Mesendoderm (in vitro differentiated cells): ENCODE data around the gene PTPRM.

Experiments used
- DNase-seq: peaks from one replicate; pipeline ENCODE4 v3.0.0; 2013
- H2AK5ac ChIP-seq: 2 replicates; pipeline ENCODE4 v1.6.1; 2013; ENCODE audit warnings: low read length, inconsistent platforms
- H2BK120ac ChIP-seq: 2 replicates; pipeline ENCODE4 v1.6.1; 2013; ENCODE audit warnings: low read depth, mild to moderate bottlenecking, low read length, moderate library complexity, mixed read lengths
- H2BK15ac ChIP-seq: replicated peaks from 2 replicates; pipeline ENCODE4 v1.6.1; 2013; ENCODE audit warnings: low read depth, mild to moderate bottlenecking, moderate library complexity
- H2BK5ac ChIP-seq: 2 replicates; pipeline ENCODE4 v1.6.1; 2013; ENCODE audit warnings: low read length, inconsistent platforms
- H3K18ac ChIP-seq: 2 replicates; pipeline ENCODE4 v1.6.1; 2013; ENCODE audit warnings: mild to moderate bottlenecking, low read length, mixed read lengths
- H3K23ac ChIP-seq: one replicate; pipeline ENCODE4 v1.6.1; 2013; ENCODE audit warnings: low read length
- H3K27ac ChIP-seq: 2 replicates; pipeline ENCODE4 v1.5.1; 2013; ENCODE audit warnings: low read depth, mild to moderate bottlenecking, inconsistent platforms, low read length, moderate library complexity
- H3K27me3 ChIP-seq: 2 replicates; pipeline ENCODE4 v1.6.1; 2013; ENCODE audit warnings: low read length, control low read depth, mild to moderate bottlenecking, inconsistent platforms; ENCODE audit not compliant: insufficient read depth, poor library complexity
- H3K36me3 ChIP-seq: 2 replicates; pipeline ENCODE4 v1.6.1; 2013; ENCODE audit warnings: low read length, inconsistent platforms; ENCODE audit not compliant: control insufficient read depth, insufficient read depth
- H3K4ac ChIP-seq: one replicate; pipeline ENCODE4 v1.6.1; 2013; ENCODE audit warnings: low read depth, mild to moderate bottlenecking, low read length, moderate library complexity
- H3K4me1 ChIP-seq: 2 replicates; pipeline ENCODE4 v1.6.1; 2013; ENCODE audit warnings: low read depth, low read length, inconsistent platforms; ENCODE audit not compliant: control insufficient read depth
- H3K4me2 ChIP-seq: 2 replicates; pipeline ENCODE4 v1.6.1; 2013; ENCODE audit warnings: low read length
- H3K4me3 ChIP-seq: 2 replicates; pipeline ENCODE4 v1.5.1; 2013; ENCODE audit warnings: mild to moderate bottlenecking, low read length
- H3K56ac ChIP-seq: one replicate; pipeline ENCODE4 v1.6.1; 2013; ENCODE audit warnings: low read length
- H3K79me1 ChIP-seq: 2 replicates; pipeline ENCODE4 v1.6.1; 2013; ENCODE audit warnings: low read length, inconsistent platforms
- H3K79me2 ChIP-seq: 2 replicates; pipeline ENCODE4 v1.6.1; 2013; ENCODE audit warnings: mild to moderate bottlenecking, low read length; ENCODE audit not compliant: control insufficient read depth, insufficient read depth
- H3K9ac ChIP-seq: 2 replicates; pipeline ENCODE4 v1.6.1; 2013; ENCODE audit warnings: low read length, inconsistent platforms
- H4K5ac ChIP-seq: one replicate; pipeline ENCODE4 v1.6.1; 2013; ENCODE audit warnings: low read length
- H4K8ac ChIP-seq: one replicate; pipeline ENCODE4 v1.6.1; 2013; ENCODE audit warnings: low read depth, mild to moderate bottlenecking, control low read depth, low read length, moderate library complexity
- WGBS: extraction: QIAGEN DNeasy Blood & Tissue Kit; methylation state at CpG from one replicate; pipeline ENCODE4 v1.1.7; 2013; ENCODE audit warnings: low lambda C conversion rate, missing lambda C conversion rate; ENCODE audit not compliant: insufficient coverage; ENCODE audit errors: extremely low coverage; 5-methylcytosine and 5-hydroxymethylcytosine counted together

Gene PTPRM

DNA sequence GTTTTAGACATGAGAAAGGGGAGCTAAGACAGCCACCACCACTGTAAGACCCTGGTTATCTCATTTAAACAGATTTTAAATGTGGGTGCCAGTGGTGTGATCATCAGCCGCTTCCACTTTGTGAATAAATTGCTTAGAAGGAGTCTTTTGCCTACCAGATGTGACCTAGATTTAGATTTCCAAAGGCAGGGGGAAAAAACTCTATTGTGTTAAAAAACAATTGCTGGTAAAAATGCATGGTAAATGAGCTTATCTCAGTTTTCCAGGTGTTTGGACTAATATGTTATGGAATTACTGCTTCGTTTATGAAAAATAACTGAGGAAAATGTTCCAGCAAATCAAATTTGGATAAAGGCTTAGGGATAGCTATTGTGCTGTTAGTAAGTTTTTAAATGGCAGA lies 575.8 kb downstream of the PTPRM start:
- DNase-seq: no peak
- Histone ChIP-seq H3K4me2 (no peak overlapping the region), H3K4ac (no peak overlapping the region), H4K8ac (no peak overlapping the region), H3K56ac (no peak overlapping the region), H2BK120ac (no peak overlapping the region), H3K9ac (no peak overlapping the region), H2BK5ac (no peak overlapping the region), H3K23ac (no peak overlapping the region), H3K27ac (no peak overlapping the region), H3K4me3 (no peak overlapping the region), H3K4me1 (no peaks in the 10 kb centered on the region), H2BK15ac (no peak overlapping the region), H2AK5ac (no peak overlapping the region), H3K79me1 (no peaks in the 10 kb centered on the region), H3K18ac (no peak overlapping the region), H3K79me2 (no peaks in the 10 kb centered on the region), H3K27me3 (no peaks in the 10 kb centered on the region), H4K5ac (no peak overlapping the region), H3K36me3 (no peaks in the 10 kb centered on the region)
- no CpG with 5 or more reads among the region's 2 CpGs for WGBS

DNA sequence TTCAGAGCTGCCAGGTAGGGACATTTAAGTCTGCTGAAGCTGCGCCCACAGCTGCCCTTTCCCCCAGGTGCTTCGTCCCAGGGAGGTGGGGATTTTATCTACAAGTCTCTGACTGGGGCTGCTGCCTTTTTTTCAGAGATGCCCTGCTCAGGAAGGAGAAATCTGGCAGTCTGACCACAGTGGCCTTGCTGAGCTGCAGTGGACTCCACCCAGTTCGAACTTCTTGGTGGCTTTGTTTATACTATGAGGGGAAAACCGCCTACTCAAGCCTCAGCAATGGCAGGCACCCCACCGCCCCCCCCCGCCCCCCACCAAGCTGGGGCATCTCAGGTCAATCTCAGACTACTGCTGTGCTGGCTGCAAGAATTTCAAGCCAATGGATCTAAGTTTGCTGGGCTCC lies 584.1 kb downstream of the PTPRM start:
- no peak overlapping the region for H3K4me2 ChIP-seq
- no peak overlapping the region for H3K4ac ChIP-seq
- no peaks in the 10 kb centered on the region for H3K36me3 ChIP-seq
- H4K5ac ChIP-seq: no peak overlapping the region
- no peaks in the 10 kb centered on the region for H3K27me3 ChIP-seq
- no peaks in the 10 kb centered on the region for H3K4me1 ChIP-seq
- H3K4me3 ChIP-seq: no peak overlapping the region
- peak overlapping the region; percentile 10 for H3K56ac ChIP-seq
- H3K9ac ChIP-seq: no peak overlapping the region
- no peak overlapping the region for H2BK120ac ChIP-seq
- no peak overlapping the region for H2BK5ac ChIP-seq
- no peaks in the 10 kb centered on the region for H3K79me2 ChIP-seq
- no peak overlapping the region for H2BK15ac ChIP-seq
- H4K8ac ChIP-seq: peak overlapping the region; percentile 76
- no CpG with 5 or more reads among the region's 6 CpGs for WGBS
- DNase-seq: no peak
- H3K23ac ChIP-seq: no peak overlapping the region
- no peaks in the 10 kb centered on the region for H3K79me1 ChIP-seq
- no peak overlapping the region for H2AK5ac ChIP-seq
- no peak overlapping the region for H3K27ac ChIP-seq
- H3K18ac ChIP-seq: no peak overlapping the region

DNA sequence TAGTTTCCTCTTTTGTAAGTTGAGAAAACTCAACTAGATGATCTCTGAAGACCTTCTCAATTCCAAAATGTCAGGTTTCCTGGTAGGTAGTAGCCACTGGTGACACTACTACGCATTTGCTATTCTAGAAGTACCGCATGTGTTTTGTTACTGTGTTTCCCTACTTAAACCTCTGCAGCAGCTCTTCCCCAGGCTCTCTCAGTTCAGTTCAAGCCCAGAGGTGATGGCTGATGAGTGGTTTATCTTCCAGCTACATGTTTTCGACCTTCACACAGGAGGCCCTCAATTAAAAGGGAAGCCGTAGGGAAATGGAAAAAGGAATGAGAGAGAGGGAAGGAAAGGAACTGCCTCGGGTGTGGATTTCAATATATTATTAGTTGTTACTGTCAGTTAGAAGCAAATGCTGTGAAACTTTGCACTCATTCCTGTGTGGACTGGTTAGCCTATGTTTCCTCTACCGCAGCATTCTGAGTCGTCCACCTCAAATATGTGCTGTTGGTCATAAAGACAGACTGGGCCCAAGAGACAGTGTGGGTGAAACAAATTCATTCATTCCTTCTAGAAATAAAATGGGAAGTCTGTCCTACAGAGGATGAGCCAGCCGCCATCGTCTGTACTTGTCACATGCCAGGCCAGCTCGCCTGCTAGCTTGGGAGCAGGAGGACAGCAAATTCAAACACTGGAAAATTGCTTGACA lies 586.9 kb downstream of the PTPRM start:
- Histone ChIP-seq H2BK15ac (no peak overlapping the region), H4K5ac (no peak overlapping the region), H3K4me2 (no peak overlapping the region), H3K79me2 (no peaks in the 10 kb centered on the region), H3K36me3 (no peaks in the 10 kb centered on the region), H4K8ac (no peak overlapping the region), H3K4me1 (no peaks in the 10 kb centered on the region), H3K4ac (no peak overlapping the region), H3K79me1 (no peaks in the 10 kb centered on the region), H3K23ac (no peak overlapping the region), H3K4me3 (no peak overlapping the region), H2BK5ac (no peak overlapping the region), H3K56ac (no peak overlapping the region), H3K27me3 (no peaks in the 10 kb centered on the region), H3K9ac (no peak overlapping the region), H3K18ac (no peak overlapping the region), H2AK5ac (no peak overlapping the region), H2BK120ac (no peak overlapping the region), H3K27ac (no peak overlapping the region)
- no CpG with 5 or more reads among the region's 10 CpGs for WGBS
- no peak for DNase-seq

DNA sequence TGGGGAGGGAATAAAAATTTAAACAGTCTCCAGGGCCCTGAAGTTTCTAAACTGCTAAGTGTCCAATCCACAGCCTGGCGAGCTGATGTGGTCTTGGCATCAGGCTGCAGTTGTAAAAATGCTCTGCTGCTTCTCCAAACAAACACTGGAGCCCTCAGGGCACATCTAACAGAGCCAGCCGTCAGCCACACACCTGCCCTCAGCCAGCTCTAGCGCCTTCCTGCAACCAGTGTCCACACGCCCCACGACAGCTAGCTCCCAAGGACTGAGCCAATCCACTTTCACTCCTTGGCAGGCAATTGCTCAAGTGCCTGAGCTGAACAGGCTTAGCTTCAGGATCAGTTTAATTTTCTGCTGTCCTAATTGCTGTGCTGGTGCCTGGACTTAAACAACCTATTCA lies 595.7 kb downstream of the PTPRM start:
- Histone ChIP-seq H4K5ac (no peak overlapping the region), H3K23ac (no peak overlapping the region), H3K4me2 (no peak overlapping the region), H3K56ac (no peak overlapping the region), H3K27ac (no peak overlapping the region), H3K36me3 (no peaks in the 10 kb centered on the region), H3K4ac (no peak overlapping the region), H2BK15ac (no peak overlapping the region), H3K4me1 (peaks cover 7% of the 10 kb centered on the region), H3K79me2 (no peaks in the 10 kb centered on the region), H2BK5ac (no peak overlapping the region), H2BK120ac (no peak overlapping the region), H3K18ac (no peak overlapping the region), H2AK5ac (no peak overlapping the region), H3K4me3 (no peak overlapping the region), H3K27me3 (no peaks in the 10 kb centered on the region), H3K9ac (no peak overlapping the region), H3K79me1 (no peaks in the 10 kb centered on the region), H4K8ac (no peak overlapping the region)
- no CpG with 5 or more reads among the region's 5 CpGs for WGBS
- peak; percentile 23 for DNase-seq

DNA sequence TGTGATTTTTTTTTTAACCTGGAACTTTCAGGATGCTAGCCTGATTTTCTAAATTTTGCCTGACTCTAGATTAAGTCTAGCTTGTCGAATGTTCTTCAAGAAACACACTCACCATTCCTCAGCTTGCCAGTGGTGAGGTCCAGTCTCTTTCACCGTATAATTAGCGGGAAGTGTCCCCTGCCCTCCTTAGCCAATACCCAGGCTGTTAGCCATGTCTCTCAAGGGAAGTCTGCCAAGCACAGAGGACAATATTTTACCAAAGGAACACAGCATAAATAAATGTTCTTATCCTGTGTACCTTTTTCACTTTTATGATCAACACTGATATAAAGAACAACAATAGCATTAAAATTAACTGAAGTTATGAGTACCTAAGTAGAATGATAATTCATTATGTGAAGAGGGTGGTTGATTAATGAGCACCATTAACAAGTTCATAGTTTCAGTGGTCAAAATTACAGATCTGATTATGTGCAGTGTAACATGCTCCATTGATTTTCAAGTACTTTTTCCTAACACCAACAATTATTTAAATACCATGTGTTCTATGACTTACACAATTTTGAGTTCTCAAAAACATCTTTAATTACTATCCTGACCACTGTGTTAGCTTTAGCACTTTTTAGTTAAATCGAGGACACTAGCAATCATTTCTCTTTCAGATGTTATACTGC lies 596.3 kb downstream of the PTPRM start:
- Histone ChIP-seq H3K4ac (no peak overlapping the region), H4K5ac (no peak overlapping the region)
- no CpG with 5 or more reads among the region's 4 CpGs for WGBS

More for the DNA sequence above, 596.3 kb downstream of the PTPRM start:
- Histone ChIP-seq H3K27ac (no peak overlapping the region), H2BK5ac (no peak overlapping the region), H3K18ac (no peak overlapping the region), H2AK5ac (no peak overlapping the region), H3K4me3 (no peak overlapping the region), H2BK15ac (no peak overlapping the region), H3K9ac (no peak overlapping the region), H3K79me2 (no peaks in the 10 kb centered on the region), H3K4me2 (no peak overlapping the region), H3K79me1 (no peaks in the 10 kb centered on the region), H3K56ac (no peak overlapping the region), H3K27me3 (no peaks in the 10 kb centered on the region), H4K8ac (no peak overlapping the region), H3K36me3 (no peaks in the 10 kb centered on the region), H2BK120ac (no peak overlapping the region), H3K23ac (no peak overlapping the region), H3K4me1 (peaks cover 7% of the 10 kb centered on the region)
- no peak for DNase-seq
